ENCODE results near the gene CHCHD1. TPM values are rescaled to one million over a fixed set of nuclear protein-coding genes. Genes with fewer than 3 reads are reported as not detected.

Gene CHCHD1
- total and polyA plus RNA-seq, 2 donors (not counting 3 experiments of a cell fraction or from before 2014, with no cell fraction given): 31.7 to 39.2 TPM

DNA sequence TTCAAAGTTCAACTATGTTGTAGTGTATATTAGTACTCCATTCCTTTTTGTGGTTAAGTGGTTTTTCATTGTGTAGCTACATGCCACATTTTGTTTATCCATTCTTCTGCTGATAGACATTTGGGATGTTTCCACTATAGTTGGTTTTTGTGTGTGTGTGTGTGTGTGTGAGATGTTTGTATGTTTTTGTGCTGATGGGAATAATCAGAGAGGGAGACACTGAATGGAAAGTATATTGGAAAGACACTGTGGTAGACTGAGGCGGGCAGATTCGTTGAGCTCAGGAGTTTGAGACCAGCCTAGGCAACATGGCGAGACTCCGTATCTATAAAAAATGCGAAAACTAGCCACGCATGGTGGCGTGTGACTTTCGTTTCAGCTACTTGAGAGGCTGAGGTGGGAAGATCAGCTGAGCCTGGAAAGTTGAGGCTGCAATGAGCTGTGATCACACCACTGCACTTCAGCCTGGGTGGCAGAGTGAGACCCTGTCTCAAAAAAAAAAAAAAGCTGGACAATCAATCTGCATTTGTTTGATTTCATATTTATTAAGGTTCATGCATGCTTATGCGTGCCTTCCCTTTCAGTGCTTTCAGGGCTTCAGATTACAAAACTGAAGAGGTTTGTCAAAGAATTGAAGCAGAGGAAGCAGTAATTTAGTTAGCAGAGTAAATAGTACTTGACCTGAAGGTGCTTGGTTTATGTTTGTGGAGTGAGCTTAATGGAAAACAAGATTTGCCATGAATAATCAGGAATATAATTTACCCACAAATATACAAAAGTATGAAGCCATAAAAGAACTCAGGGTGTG is 22.9 kb upstream of the CHCHD1 start:
- H3K4me1 ChIP-seq (ENCODE audit: control insufficient read depth, extremely low read depth, insufficient read depth, low read length): no peaks in the 10 kb centered on the region
- H3K9me1 ChIP-seq (replicated peaks; ENCODE audit: control insufficient read depth, extremely low read depth, insufficient read depth, low read length): no peaks in the 10 kb centered on the region
- H3K9me3 ChIP-seq (replicated peaks; ENCODE audit: control insufficient read depth, insufficient read depth, low read length): no peaks in the 10 kb centered on the region
- peaks cover 9% of the 10 kb centered on the region for H3K79me2 ChIP-seq (ENCODE audit: control insufficient read depth, insufficient read depth, low read length)
- H3K9ac ChIP-seq (replicated peaks; ENCODE audit: extremely low read depth, insufficient read depth, low read length): no peak overlapping the region
- intact Hi-C loops (cut with micrococcal nuclease) (no loop called here), dilution Hi-C loops (cut with MboI; ENCODE audit: extremely low pct_ligation_motif_present, low sequenced_read_pairs) (no loop called here)
- H4K20me1 ChIP-seq (replicated peaks; ENCODE audit: control insufficient read depth, extremely low read depth, insufficient read depth, low read length): peaks cover 3% of the 10 kb centered on the region
- FAIRE-seq: no peak
- TF ChIP-seq POLR2AphosphoS5 (IDR thresholded peaks at IDR 0.05; ENCODE audit: insufficient read depth, low read depth, low read length): no peak
- no peak for TF ChIP-seq EZH2 (IDR thresholded peaks at IDR 0.05; ENCODE audit: borderline replicate concordance, low read depth, low read length, severe bottlenecking)
- no peak for TF ChIP-seq FOS (IDR thresholded peaks at IDR 0.05; ENCODE audit: borderline replicate concordance, insufficient read depth, low read length)
- TF ChIP-seq MYC (IDR thresholded peaks at IDR 0.05; ENCODE audit: low read depth, low read length): no peak
- TF ChIP-seq, protein P1, sequence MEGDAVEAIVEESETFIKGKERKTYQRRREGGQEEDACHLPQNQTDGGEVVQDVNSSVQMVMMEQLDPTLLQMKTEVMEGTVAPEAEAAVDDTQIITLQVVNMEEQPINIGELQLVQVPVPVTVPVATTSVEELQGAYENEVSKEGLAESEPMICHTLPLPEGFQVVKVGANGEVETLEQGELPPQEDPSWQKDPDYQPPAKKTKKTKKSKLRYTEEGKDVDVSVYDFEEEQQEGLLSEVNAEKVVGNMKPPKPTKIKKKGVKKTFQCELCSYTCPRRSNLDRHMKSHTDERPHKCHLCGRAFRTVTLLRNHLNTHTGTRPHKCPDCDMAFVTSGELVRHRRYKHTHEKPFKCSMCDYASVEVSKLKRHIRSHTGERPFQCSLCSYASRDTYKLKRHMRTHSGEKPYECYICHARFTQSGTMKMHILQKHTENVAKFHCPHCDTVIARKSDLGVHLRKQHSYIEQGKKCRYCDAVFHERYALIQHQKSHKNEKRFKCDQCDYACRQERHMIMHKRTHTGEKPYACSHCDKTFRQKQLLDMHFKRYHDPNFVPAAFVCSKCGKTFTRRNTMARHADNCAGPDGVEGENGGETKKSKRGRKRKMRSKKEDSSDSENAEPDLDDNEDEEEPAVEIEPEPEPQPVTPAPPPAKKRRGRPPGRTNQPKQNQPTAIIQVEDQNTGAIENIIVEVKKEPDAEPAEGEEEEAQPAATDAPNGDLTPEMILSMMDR (IDR thresholded peaks at IDR 0.05; ENCODE audit: extremely low read depth in 1 of 2, insufficient read depth in 1 of 2, low read depth in 1 of 2, low read length in 2 of 2): no peak
- TF ChIP-seq POLR2A (IDR thresholded peaks at IDR 0.05; ENCODE audit: low read depth, low read length): no peak
- no peak for TF ChIP-seq GATA2 (IDR thresholded peaks at IDR 0.05; ENCODE audit: insufficient read depth, insufficient read length, low read depth, low read length)
- TF ChIP-seq, protein P2, sequence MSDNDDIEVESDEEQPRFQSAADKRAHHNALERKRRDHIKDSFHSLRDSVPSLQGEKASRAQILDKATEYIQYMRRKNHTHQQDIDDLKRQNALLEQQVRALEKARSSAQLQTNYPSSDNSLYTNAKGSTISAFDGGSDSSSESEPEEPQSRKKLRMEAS (IDR thresholded peaks at IDR 0.05; ENCODE audit: insufficient read depth, insufficient read length): no peak
- no peak for TF ChIP-seq JUN (IDR thresholded peaks at IDR 0.05; ENCODE audit: borderline replicate concordance, insufficient read depth, insufficient read length, low read depth)
- H3K27ac ChIP-seq (ENCODE audit: insufficient read depth, low read depth, low read length): no peak overlapping the region
- CTCF ChIA-PET: interaction anchor here (1.3 to 1.5 kb wide), 2 partner anchors 9 to 10 kb away, joined by 3 to 4 read pairs; no protein-coding TSS in a partner anchor
- H3K27me3 ChIP-seq (ENCODE audit: control insufficient read depth in 2 of 2, insufficient read depth in 2 of 2, low read length in 2 of 2): no peaks in the 10 kb centered on the region
- no peak overlapping the region for H3K4me3 ChIP-seq (replicated peaks in 1 of 3; ENCODE audit: insufficient read depth in 1 of 3, low read depth in 1 of 3, low read length in 3 of 3)
- peaks cover 35 to 40% of the 10 kb centered on the region in 2 experiments for H3K36me3 ChIP-seq (ENCODE audit: control insufficient read depth in 2 of 2, extremely low read depth in 1 of 2, insufficient read depth in 2 of 2, low read length in 2 of 2)
- no TSS peak for BruUV-seq (replicated peaks)
- POLR2A ChIA-PET: interaction anchor here (1.2 kb wide), 1 partner anchor 13 kb away, joined by 3 read pairs; a partner anchor contains a TSS
- no peak overlapping the region for H3K4me2 ChIP-seq (ENCODE audit: insufficient read depth, low read length)
- H2AFZ ChIP-seq (ENCODE audit: low read depth, low read length): no peak overlapping the region
- DNase-seq (ENCODE audit: low read depth, low spot score): no peak
